IMR-90 (cell line): Measurements from ENCODE around the gene ARHGEF17.

Experiments used
- BHLHE40 ChIP-seq: fragments of 150-350 bp; IDR thresholded peaks from 2 replicates; pipeline ENCODE4 v1.6.1; 2016; ENCODE audit warnings: mild to moderate bottlenecking, low read depth, low read length
- CTCF ChIP-seq: conservative IDR thresholded peaks from 2 replicates; pipeline ENCODE4 v1.5.1; 2012; ENCODE audit warnings: mild to moderate bottlenecking, low read depth, low read length, improper control_type of control experiment
- MXI1 ChIP-seq: IDR thresholded peaks from 2 replicates; pipeline ENCODE4 v1.6.1; 2012; ENCODE audit warnings: low read depth, mild to moderate bottlenecking, low read length, moderate library complexity, borderline replicate concordance
- POLR2A ChIP-seq: IDR thresholded peaks from 2 replicates; pipeline ENCODE4 v1.6.1; 2012; ENCODE audit warnings: mild to moderate bottlenecking, low read depth, low read length
- RAD21 ChIP-seq: IDR thresholded peaks from 2 replicates; pipeline ENCODE4 v1.6.1; 2012; ENCODE audit warnings: low read length, improper control_type of control experiment
- RFX5 ChIP-seq: IDR thresholded peaks from 2 replicates; pipeline ENCODE4 v1.8.0; 2012; ENCODE audit warnings: low read depth, mild to moderate bottlenecking, low read length, moderate library complexity
- SMC3 ChIP-seq: fragments of 150-350 bp; IDR thresholded peaks from 2 replicates; pipeline ENCODE4 v1.6.1; 2016; ENCODE audit warnings: low read depth, mild to moderate bottlenecking, antibody characterized with exemption, low read length, moderate library complexity

GRCh38 chr11:73308003-73308960 is at the start of gene ARHGEF17:
- TF ChIP-seq POLR2A (no peak; the same call in 1 of the 2 replicates), CTCF (no peak), RAD21 (no peak), SMC3 (no peak; the same call in 1 of the 2 replicates), BHLHE40 (peak; percentile 86), RFX5 (no peak), MXI1 (peak; percentile 65)
